22Rv1 (cell line): Measurements from ENCODE around the gene TAS2R41.

Source experiments
- CTCF ChIP-seq: fragments of 450-650 bp; IDR thresholded peaks from 2 replicates; pipeline ENCODE4 v1.5.1; 2017; ENCODE audit warnings: mild to moderate bottlenecking
- ZFX ChIP-seq: fragments of 450-650 bp; IDR thresholded peaks from 2 replicates; pipeline ENCODE4 v1.6.1; 2017; ENCODE audit warnings: antibody characterized with exemption, borderline replicate concordance

DNA sequence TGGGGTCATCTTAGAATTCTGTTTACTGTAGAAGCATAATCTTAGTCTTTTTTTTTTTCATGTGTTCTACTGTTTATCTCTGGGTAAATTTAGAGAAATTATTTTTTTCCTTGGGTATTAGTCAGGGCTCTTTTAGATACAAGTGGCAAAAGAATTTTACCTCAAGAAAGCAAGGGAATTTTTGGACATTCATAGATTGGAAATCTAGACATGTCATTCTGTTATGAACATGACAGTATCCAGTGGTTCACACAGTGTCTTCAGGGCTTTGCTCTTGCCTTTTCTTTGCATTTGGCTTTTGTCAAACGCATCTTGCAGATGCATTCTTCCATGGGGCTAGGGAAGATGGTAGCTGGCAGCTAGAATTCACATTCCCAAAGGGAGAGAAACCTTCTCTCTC is 13.7 kb upstream of the TAS2R41 start:
- TF ChIP-seq CTCF (no peak), ZFX (no peak)
